ENCODE data around the gene DMXL1.
"Not testable (repeated sequence)": the region's sequence is repeated elsewhere in the genome, so short reads cannot be mapped to it uniquely, and the experiment has no call there.

DMXL1 gene

DNA sequence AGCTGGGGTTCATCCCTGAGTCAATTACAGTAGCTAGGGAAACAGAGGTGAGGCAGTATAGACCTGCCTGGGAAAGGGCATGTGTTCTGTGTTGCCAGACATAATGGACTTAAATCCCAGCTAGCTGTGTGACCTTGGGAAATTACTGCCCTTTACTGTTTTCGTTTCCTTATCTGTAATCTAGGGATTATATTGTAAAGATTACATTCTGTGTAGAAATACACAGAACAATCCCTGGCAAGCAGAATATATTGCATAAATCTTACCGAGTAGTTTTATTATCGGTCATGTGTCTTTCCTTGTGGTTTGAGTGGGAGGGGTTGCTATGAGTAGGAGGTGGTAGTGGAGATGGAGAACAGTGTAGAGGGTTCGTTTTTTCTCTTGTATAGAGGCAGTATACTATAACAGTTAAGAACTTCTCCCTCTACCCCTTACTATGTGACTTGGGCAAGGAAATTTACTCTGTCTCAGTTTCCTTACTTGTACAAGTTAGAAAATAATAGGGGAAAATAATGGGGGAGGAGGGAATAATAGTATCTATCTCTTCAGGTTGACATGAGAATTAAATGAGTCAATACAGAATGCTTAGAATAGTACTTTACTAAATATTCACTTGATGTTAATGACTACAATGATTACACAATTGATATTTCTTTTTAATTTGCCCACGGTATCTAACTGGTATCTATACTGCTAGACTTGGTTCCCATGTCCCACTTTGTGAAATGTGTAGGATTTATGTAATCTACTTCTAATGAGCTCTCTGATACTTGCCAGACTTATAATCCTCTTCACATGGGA lies 7.1 kb upstream of the DMXL1 start:
- TF ChIP-seq CTCF (conservative IDR thresholded peaks at IDR 0.05; ENCODE audit: low read depth, low read length): no peak
- H3K4me3 ChIP-seq (ENCODE audit: low read depth, low read length): no peak overlapping the region
- DNase-seq (ENCODE audit: low read depth): peak; percentile 43

DNA sequence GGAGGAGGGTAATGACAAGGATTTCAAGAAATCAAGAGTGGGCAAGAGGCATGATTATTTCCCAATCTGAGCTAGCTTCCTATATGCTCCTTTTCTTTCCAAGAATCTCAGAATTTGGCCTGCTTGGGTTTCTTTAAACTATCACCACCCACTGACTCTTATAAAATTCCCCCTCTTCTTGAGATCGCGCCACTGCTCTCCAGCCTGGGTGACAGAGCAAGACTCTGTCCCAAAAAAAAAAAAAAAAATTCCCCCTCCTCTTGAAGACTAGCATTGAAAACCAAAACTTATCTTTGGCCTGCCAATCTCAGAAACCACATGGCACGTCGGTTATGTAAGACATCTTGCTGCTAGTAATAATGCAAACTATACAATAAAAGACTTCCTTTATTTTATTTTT lies 3.4 kb upstream of the DMXL1 start:
- no peak overlapping the region for H3K4me3 ChIP-seq (ENCODE audit: low read depth, low read length)
- DNase-seq (ENCODE audit: low read depth): no peak
- no peak for TF ChIP-seq CTCF (conservative IDR thresholded peaks at IDR 0.05; ENCODE audit: low read depth, low read length)

GRCh38 chr5:119070578-119070827 lies 384 bp upstream of the DMXL1 start:
- peak overlapping the region; percentile 99 for H3K4me3 ChIP-seq (ENCODE audit: low read depth, low read length)
- DNase-seq (ENCODE audit: low read depth): no peak
- TF ChIP-seq CTCF (conservative IDR thresholded peaks at IDR 0.05; ENCODE audit: low read depth, low read length): no peak

GRCh38 chr5:119071561-119071995 lies 691 bp downstream of the DMXL1 start:
- H3K4me3 ChIP-seq (ENCODE audit: low read depth, low read length): peak overlapping the region; percentile 99
- DNase-seq (ENCODE audit: low read depth): peak; percentile 13
- TF ChIP-seq CTCF (conservative IDR thresholded peaks at IDR 0.05; ENCODE audit: low read depth, low read length): no peak

DNA sequence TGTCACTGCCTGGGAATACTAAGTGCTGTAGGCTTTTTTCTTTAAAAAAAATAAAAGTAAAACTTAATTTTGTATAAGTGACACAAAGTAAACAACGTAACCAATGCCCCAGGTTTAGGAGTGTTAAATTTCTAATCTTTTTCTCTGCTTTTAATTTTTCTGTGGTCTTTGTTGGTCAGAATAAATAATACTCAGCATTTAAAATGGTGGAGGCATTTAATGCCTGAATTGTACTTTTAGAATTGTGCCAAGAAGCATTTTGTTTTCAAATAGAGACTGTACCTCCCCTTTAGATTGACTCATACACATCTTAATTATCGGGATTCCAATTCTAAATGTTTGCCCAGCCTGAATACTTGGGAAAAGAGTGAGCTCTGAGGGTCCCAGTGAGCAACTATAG lies 1.6 kb downstream of the DMXL1 start:
- TF ChIP-seq CTCF (conservative IDR thresholded peaks at IDR 0.05; ENCODE audit: low read depth, low read length): no peak
- H3K4me3 ChIP-seq (ENCODE audit: low read depth, low read length): no peak overlapping the region
- DNase-seq (ENCODE audit: low read depth): no peak

GRCh38 chr5:119073746-119074337 lies 3.0 kb downstream of the DMXL1 start:
- H3K4me3 ChIP-seq (ENCODE audit: low read depth, low read length); DNase-seq (ENCODE audit: low read depth): not testable (repeated sequence)

- no peak for DNase-seq (ENCODE audit: low read depth)
- no peak overlapping the region for H3K4me3 ChIP-seq (ENCODE audit: low read depth, low read length)
- no peak for TF ChIP-seq CTCF (conservative IDR thresholded peaks at IDR 0.05; ENCODE audit: low read depth, low read length)
These were observed 3.5 kb downstream of the DMXL1 start for GRCh38 chr5:119074419-119074818.

DNA sequence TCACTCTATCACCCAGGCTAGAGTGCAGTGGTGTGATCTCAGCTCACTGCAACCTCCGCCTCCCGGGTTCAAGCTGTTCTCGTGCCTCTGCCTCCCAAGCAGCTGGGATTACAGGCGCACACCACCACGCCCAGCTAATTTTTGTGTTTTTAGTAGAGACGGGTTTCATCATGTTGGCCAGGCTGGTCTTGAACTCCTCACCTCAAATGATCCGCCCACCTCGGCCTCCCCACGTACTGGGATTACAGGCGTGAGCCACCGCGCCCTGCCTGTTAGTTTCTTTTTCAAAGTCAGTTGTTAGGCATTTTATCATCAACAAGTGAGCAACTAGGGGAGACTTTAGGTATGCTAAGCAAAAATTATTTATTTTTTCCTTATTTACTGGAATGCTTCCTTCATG lies 4.4 kb downstream of the DMXL1 start:
- DNase-seq (ENCODE audit: low read depth); H3K4me3 ChIP-seq (ENCODE audit: low read depth, low read length): not testable (repeated sequence)
